Stimulated activated CD4-positive, alpha-beta T cell treated with anti-CD3 and anti-CD28 coated beads, Interleukin-1b, Interleukin-23, amount 100 ng/mL, for 48 hours (primary cell): ENCODE measurements around the gene MAP3K20.
A peak's percentile ranks its signal among the peaks of the same experiment; 100 is the strongest.
"Not testable (repeated sequence)": the region's sequence is repeated elsewhere in the genome, so short reads cannot be mapped to it uniquely, and the experiment has no call there.

Source experiments
- DNase-seq: peaks from one replicate; pipeline ENCODE4 v3.0.0-alpha.2; 2020

MAP3K20 gene

DNA sequence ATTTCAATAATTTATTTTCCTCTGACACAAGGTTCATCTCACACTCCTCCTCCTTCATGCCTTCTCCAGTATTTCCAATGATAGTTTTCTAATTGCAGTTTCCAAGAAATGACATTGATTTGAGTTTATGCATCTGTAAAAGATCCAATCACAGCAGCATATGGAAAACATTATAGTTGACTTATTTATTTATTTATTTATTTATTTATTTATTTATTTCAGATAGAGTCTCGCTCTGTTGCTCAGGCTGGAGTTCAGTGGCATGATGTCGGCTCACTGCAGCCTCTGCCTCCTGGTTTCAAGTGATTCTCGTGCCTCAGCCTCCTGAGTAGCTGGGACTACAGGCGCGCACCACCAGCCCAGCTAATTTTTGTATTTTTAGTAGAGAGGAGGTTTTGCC lies 52.5 kb downstream of the MAP3K20 start:
- DNase-seq, result not testable (repeated sequence)

DNA sequence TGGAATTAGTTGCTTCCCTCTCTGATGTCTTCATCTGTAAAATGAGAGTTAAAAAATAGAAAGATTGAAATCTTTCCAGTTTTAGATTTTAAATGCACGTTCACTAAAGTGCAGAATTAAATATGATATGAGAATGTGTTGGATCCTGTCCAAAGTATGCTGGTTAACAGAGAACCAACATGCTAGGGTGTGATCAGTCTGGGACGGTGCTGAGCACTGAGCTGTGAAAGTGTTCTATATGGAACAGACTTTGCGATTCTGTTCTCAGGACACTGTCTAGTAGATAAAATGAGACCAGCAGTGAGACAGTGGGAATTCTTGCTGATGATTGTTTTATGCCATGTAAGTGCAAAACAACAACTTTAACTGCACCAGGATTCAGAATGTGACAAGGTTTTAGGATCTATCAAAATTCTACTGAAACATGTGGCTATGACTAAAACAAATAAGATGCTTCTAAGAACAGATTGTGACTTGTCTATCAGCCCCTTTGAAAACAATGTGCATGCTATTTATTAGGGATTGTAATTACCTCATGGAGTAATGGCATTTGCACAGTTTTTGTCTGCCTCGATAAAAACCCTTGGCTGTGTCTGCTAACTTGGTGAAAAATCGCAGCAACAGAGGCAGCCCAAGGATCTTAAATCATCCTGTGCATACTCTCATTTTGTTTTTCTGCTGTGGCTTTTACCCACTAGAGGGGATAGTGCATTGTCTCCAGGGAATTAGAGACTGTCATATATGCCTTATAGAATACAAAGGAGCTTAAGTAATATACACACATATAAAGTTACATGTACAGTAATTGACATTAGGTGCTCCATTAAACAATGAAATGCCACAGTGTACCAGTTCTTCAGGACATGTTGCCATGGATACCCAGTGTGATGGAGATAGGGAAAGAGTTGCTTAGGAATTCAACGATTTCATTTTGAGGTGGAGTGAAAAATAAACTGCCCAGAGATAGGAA lies 55.1 kb downstream of the MAP3K20 start:
- DNase-seq, result no peak

DNA sequence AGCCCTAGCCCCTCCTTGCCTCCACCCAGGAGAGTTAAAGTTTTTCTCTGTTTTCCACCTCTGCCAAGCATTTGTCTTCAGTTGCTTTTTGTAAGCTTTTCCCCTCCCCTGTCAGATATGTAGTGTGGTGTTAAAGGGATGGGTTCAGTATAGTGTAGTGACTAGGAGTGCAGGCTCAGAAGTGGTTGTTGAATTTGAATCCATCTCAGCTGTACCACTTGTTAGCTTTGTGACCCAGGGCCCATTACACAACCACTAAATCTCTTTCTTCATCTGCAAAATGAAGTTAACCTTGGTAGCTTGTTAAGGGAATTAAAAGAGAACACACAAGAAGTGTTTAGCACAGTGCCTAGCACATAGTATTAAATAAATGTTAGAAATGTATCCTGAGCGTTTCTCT lies 56.9 kb downstream of the MAP3K20 start:
- DNase-seq, result no peak

DNA sequence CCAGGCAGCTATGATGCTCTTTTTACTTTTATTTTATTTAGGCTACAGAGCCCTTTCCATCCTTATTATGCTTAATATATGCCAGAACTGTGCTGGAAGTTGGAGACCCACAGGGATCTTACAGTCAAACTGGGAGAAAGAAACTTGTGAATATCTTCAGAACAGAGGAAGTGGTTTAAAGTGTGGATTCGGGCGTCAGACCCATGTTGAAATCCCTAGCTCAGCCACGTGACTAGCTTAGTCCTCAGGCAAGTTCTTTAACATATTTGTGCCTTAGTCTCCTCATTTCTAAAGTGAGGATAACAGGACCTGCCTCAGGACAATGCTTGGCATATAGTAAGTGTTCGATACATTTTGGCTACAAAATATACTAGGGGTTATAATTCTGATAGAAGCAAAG lies 59.1 kb downstream of the MAP3K20 start:
- DNase-seq, result no peak

DNA sequence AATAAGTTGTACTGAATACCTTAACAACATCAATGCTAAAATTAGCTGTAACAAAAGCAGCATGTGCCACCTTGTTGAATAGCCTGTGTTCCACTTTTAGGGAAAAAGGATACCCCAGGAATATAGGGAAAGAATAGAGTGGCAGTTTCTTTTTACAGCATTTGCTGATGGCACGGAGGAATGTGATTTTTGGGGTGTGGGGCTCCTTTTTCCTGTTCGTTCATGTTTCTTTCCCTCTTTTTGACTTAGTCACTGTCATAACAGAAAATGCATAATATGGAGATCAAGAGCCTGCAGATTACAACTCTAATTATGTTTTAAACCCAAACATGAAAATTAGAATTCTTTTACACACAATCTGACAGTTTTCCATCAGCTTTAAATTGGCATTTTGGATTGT lies 60.4 kb downstream of the MAP3K20 start:
- DNase-seq, result no peak

DNA sequence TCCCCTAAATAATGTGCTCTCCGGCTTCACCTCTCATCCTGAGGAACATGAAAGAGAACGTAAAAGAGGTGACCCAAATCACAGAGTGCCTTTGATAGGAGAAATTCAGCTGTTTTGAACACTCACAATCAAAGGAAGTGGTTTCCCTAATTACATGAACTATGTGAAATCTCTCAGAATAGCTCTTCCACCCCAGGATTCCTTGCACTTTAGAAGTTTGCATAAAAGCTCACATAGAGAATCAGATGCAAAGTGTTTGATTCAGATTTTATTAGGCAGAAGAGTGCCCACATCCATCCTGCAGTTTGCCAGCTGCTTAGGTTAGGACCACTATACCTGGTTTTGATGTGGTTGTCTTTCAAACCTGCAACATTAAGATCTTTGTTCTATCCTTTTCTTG lies 61.0 kb downstream of the MAP3K20 start:
- DNase-seq, result no peak

DNA sequence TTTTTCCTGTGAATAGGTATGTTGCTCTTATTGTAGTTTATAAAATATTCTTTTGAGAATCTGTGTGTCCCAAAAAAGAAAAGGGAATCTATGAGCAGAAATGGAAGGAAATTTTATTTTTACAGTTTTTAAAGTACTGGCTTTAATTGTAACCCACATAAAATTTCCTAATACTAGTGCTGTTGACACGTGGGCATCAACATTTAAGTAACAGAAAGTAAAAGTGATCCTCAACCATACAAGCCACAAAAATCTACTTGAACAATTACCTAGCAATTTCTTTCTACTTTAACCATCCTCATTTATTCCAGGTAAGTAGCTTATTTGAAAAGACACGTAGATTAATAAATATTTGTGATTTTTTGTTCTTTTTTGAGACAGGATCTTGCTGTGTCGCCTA lies 62.0 kb downstream of the MAP3K20 start:
- DNase-seq, result no peak

DNA sequence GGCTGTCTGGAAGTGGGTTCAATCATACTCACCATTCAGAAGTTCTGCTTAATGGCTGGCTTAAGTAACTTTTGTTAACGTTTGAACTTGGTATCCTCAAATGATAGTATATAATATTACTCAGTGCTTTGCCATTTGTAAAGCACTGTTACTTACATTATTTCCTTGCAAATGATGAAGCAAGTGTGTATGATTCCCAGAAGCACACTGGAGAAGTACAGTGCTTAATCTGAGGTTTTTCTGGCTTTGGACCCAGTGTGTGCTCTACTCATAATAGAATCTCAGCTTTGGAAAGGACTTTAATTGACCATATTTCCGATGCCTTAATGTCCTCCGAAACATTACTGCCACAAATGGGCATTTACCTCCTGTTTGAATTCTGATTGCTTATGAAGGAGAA lies 63.3 kb downstream of the MAP3K20 start:
- no peak for DNase-seq

DNA sequence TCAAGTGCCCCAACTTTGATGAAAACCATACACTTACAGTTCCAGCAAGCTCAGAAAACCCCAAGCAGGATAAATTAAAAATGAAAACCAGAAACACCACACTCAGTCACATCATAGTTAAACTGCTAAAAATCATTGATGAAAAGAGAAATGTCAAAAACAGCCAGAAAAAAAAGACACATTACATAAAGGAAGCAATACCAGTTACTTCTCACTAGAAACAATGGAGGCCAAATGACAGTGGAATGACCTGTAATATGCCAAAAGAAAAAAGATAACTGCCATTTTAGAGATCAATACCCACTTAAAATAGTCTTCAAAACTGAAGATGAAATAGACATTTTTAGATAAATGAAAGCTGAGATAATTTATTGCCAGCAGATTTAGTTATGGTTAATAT lies 66.0 kb downstream of the MAP3K20 start:
- no peak for DNase-seq

DNA sequence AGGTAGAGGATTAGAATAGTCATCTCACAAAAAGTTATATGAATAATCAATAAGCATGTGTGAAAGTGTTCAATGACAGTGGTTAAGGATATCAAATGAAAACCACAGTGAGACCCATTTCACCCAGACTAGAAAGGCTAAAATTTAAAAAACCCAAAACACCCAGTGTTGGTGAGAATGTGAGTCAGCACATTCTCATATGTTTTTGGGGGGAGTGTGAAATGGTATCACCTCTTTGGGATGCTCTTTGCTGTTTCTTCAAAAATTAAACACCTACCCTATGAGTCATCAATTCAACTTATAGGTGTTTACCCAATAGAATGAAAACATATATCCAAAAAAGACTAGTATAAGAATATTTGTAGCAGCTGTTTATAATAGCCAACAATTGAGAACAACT lies 69.8 kb downstream of the MAP3K20 start:
- no peak for DNase-seq

DNA sequence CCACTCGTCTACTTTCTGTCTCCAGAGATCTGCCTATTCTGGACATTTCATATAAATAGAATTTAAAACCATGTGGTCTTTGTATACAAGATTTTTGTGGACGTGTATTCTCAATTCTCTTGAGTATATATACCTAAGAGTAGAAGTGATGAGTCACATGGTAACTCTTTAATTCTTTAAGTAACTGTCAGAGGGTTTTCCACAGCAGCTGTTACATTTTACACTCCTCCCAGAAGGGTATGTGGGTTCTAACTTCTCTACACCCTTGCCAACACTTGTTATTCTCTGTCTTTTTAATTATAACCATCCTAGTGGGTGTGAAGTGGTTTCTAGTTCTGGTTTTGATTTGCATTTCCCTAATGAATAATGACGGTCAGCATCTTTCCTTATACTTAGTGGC lies 70.9 kb downstream of the MAP3K20 start:
- DNase-seq, result no peak

DNA sequence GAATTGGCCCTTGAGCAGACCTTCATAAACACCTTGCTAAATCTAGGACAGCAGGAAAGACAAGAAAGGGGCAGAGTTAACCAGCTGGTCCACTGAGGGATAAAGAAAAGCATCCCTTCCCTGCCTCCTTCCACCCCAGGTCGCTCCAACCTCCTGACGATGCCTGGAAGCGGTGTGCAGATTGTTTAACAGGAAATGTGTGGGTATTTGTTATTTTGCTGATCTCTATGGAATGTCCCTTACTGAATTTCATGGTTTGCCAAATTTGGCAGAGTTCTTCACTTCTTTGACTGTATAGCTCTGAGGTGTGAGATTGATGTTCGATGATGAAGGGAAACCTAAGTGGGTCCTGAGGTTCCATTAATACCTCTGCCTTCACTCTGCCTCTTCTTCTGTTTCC lies 72.9 kb downstream of the MAP3K20 start:
- DNase-seq, result no peak

DNA sequence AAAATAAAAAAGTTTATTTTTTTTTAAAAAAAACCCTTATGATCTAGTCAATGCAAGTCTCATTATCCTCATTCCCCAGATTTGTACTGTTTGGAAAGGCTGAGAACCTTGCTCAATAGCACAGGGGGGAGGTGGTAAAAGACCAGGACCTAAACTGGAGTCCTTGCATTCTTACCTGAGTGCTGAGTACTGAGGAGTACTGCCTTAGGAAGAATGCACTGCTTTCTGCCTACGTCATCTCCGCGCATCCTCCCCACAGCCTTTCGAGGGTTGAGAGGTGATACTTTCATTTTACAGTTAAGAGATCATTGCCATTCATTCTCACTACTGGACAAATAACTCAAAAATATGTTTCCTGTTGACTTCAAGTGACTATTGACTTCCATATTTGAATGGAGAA lies 73.8 kb downstream of the MAP3K20 start:
- DNase-seq, result peak; percentile 66

DNA sequence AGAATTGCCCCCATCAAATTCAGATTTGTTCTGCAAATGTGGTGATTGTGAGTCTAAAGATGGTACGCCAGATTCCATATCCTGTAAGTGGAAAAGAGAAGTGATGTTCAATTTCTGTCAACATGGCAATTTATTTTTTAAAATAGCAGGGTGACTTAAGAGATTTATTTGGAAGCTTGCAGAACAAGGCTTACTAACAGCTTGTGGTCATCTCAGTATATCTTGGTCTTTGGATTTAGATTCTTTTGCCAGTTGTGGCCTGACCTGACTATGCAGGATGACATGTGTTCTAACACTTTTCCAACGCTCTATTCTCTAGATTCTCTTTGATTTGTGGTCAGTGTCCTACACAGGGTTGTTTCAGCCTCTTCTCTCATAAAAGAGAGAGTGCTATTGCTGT lies 74.4 kb downstream of the MAP3K20 start:
- no peak for DNase-seq

DNA sequence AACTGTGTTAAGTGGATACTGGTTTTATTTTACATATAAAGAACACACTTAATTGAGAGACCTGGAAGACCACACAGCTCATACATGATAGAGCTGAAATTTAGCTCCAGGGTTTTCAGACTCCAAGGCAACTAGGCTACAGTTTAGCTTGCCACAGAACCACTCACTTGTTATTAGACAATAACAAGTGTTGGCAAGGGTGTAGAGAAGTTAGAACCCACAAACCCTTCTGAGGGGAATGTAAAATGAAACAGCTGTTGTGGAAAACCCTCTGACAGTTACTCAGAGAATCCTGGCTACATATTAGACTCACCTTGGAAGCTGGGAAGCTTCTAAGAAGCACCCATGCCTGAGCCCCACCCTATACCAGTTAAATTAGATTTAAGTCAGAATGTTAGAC lies 75.3 kb downstream of the MAP3K20 start:
- no peak for DNase-seq

DNA sequence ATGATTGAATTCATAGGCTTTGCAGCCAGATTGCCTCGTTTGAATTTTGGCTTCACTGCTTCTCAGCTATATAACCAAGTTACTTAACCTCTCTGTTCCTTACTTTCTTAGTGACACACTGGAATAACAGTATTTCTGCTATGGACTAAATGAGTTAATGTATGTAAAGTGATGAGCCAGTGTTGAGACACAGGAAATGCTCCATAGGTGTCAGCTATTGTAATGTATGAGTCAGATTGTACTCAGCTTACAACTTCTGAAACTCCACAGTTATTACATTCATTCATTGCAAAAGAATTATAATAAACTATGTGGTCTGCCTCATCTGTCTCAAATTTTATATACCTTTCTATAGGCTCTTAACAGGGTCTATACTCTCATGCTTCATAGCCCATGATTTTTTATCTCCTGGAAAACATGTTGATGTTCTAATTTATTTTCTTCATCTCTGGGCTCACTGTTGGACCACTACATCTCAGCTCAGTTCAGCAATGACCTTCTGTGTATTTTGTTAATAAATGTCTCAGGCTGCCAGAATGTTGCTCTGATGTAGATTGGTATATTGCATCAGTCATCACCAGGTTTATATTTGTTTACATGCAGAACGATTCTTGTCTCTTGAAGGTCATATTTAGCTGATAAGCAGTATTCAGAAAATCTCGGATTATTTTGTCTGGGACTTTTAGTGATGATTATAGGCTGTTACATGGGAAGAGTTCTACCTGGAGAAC lies 76.2 kb downstream of the MAP3K20 start:
- no peak for DNase-seq

DNA sequence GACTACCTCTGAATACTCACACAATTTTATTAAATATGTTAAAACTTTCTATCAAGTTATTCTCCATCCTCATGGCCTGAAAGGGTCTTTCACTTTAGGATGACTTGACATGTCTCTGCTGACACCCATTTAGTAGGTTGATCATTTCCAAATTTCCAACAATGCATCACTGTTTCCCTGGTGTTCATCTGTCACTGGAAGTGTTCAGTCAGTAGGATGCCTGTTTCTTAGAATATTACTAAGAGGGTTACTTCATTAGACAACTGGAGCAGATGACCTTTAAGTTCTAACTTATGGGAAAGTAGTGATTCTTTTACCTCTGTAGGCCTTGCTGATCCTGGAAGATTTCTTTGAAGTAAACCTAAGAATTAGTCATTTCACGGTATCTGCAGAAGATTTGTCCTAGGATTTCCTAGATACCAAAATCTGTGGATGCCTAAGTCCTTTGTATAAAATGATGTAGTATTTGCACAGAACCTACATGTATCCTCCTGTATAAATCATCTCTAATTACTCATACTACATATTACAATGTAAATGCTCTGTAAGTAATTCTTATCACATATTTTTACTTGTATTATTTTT lies 77.7 kb downstream of the MAP3K20 start:
- DNase-seq, result no peak

DNA sequence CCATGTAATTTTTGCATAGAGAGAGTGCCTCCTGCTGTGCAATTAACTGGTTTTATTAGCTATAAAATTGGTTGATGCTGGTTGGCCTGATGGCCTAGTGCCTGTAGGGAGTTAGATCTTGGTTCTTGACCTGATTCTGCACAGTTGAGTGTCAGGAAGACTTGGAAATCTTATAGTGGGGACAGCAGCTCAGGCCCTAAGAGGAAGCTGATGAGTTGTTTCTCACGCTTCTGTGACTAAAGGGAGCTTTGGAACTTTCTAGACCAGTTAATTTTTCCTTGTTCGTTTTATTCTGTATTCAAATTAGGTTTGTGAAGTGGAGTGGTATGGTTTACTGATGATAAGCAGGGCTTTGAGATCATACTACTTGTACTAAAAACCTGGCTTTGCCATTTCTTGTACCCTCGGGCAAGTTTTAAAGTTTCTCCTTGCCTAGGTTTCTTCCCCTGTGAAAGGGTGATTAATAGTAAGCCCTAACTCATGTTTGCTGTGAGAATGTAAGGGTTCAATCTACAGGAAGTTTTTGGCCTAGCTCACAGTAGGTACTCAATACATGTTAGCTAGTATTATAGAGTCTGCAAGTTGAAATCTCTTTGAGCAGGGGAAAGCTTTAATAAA lies 82.1 kb downstream of the MAP3K20 start:
- no peak for DNase-seq

DNA sequence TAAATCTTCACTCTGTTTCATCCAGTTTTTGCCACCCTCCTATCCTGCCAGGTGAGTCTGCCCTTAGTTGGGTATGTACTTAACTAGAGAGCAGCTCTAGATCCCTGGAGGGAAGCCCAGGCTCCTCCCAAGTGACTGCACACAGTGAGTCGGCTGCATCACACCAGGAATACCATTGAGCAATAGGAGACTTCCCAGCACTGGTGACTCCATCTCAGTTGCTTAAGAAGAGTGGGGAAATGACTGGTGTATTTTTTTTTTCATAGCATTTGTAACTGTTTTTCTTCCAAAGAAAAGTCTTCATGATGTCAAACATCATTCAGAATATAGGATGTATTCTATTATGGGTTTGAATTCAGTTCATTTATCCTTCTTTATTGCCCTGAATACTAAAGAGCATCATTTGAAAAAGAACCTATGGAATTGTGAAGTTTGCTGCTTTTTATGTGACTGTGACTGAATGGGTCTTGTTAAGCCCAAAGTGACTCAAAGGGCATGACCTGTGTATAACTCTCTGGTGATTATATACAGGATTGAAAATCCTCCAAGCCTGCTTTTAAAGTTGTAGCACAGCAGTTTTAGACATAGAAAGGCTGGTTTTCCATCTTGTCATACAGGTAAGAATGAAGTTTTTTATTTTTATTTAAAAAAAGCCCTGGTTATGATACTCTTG lies 84.3 kb downstream of the MAP3K20 start:
- DNase-seq, result no peak

DNA sequence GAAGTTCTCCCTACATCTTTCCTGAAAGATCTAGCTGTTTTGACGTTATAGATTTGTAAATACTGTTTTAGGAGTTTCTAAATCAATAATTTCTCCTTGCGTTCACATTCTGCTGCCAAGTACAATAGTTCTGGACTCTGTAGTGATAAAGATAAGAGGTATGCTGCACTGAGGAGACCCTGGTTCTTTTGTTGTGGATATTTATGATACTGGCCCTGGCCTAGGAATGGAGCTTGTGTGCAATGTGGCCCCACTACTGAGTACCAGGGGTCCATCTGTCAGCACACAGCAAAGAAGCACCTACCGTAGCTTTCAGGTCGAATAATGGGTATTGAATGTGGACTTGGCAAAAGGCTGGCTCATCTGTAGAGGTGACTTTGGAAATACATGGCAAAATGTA lies 85.0 kb downstream of the MAP3K20 start:
- no peak for DNase-seq

DNA sequence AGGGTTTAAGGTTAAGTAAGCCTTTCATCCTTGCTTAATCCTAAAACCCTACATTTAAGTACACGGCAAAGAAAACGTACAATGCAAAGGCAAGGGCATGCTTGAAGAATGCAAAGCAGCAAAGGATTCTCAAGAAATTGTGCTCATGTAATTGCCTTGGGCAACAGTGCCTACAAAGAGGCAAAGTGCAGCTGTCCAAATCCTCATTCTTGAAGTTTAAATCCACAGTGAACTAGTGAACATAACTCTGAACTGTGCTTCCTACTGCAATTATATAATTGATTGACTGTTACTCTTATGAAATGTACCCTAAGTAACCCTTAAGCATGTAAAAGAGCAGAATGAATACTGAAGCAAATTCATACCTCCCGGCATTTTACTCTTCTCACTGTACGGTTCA lies 85.4 kb downstream of the MAP3K20 start:
- no peak for DNase-seq

DNA sequence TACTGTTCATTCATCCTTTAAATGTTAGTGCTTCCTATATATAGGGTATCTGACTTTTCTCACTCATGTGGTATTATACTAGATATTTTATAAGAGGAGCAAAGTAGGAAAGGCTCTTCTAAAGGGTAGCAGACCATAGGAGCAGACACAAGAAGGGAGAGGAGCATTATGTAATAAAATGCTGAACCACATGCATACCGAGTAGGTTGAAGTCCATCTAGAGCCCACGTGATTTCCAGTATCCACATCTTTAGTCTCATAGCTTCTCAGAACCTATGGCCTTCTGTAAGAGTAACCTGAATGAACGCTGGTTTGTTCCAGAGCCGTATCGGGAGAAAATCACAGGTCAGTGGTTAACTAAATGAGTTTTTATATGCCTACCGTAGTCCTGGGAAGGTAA lies 85.9 kb downstream of the MAP3K20 start:
- no peak for DNase-seq

DNA sequence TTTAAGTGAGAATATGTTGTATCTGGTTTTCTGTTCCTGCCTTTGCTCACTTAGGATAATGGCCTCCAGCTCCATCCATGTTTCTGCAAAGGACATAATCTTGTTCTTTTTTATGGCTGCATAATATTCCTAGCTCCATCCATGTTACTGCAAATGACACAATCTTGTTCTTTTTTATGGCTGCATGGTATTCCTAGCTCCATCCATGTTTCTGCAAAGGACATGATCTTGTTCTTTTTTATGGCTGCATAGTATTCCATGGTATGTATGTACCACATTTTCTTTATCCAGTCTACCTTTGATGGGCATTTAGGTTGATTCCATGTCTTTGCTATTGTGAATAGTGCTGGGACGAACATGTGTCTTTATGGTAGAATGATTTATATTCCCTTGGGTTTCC lies 87.7 kb downstream of the MAP3K20 start:
- DNase-seq, result not testable (repeated sequence)
